ENCODE measurements around the gene CEBPE. TPM values are rescaled to one million over a fixed set of nuclear protein-coding genes. Genes with fewer than 3 reads are reported as not detected.
A peak's percentile ranks its signal among the peaks of the same experiment; 100 is the strongest.

Gene CEBPE
- total RNA-seq, 1 donor from 2014 or later: not detected

- Mint-ChIP-seq H3K9me3 (ENCODE audit: unreplicated experiment) (no peaks in the 10 kb centered on the region), H3K27ac (ENCODE audit: unreplicated experiment) (no peak overlapping the region), H3K27me3 (ENCODE audit: unreplicated experiment) (peaks cover 2% of the 10 kb centered on the region), H3K4me3 (ENCODE audit: unreplicated experiment) (no peak overlapping the region), H3K4me1 (ENCODE audit: unreplicated experiment) (no peaks in the 10 kb centered on the region), H3K36me3 (ENCODE audit: low read depth, unreplicated experiment) (peaks cover 29% of the 10 kb centered on the region)
- no peak for TF ChIP-seq CTCF (IDR thresholded peaks at IDR 0.05; ENCODE audit: unreplicated experiment)
- DNase-seq (ENCODE audit: low spot score): no peak
Measured at GRCh38 chr14:23078692-23079116, 40.4 kb downstream of the CEBPE start.

GRCh38 chr14:23077962-23078361 lies 41.1 kb downstream of the CEBPE start:
- Mint-ChIP-seq H3K27ac (ENCODE audit: unreplicated experiment) (no peak overlapping the region), H3K4me1 (ENCODE audit: unreplicated experiment) (no peaks in the 10 kb centered on the region), H3K9me3 (ENCODE audit: unreplicated experiment) (no peaks in the 10 kb centered on the region), H3K27me3 (ENCODE audit: unreplicated experiment) (peaks cover 2% of the 10 kb centered on the region), H3K36me3 (ENCODE audit: low read depth, unreplicated experiment) (peaks cover 29% of the 10 kb centered on the region), H3K4me3 (ENCODE audit: unreplicated experiment) (no peak overlapping the region)
- TF ChIP-seq CTCF (IDR thresholded peaks at IDR 0.05; ENCODE audit: unreplicated experiment): no peak
- DNase-seq (ENCODE audit: low spot score): no peak

- Mint-ChIP-seq H3K4me1 (ENCODE audit: unreplicated experiment) (peaks cover 5% of the 10 kb centered on the region), H3K27me3 (ENCODE audit: unreplicated experiment) (peaks cover 2% of the 10 kb centered on the region), H3K9me3 (ENCODE audit: unreplicated experiment) (no peaks in the 10 kb centered on the region), H3K27ac (ENCODE audit: unreplicated experiment) (no peak overlapping the region), H3K36me3 (ENCODE audit: low read depth, unreplicated experiment) (peaks cover 33% of the 10 kb centered on the region), H3K4me3 (ENCODE audit: unreplicated experiment) (no peak overlapping the region)
- TF ChIP-seq CTCF (IDR thresholded peaks at IDR 0.05; ENCODE audit: unreplicated experiment): peak; percentile 68
- DNase-seq (ENCODE audit: low spot score): peak; percentile 43
Measured at GRCh38 chr14:23076785-23077408, 42.2 kb downstream of the CEBPE start.

GRCh38 chr14:23074906-23075305 lies 44.1 kb downstream of the CEBPE start:
- TF ChIP-seq CTCF (IDR thresholded peaks at IDR 0.05; ENCODE audit: unreplicated experiment): no peak
- H3K36me3 Mint-ChIP-seq (ENCODE audit: low read depth, unreplicated experiment): peaks cover 32% of the 10 kb centered on the region
- peaks cover 23% of the 10 kb centered on the region for H3K4me1 Mint-ChIP-seq (ENCODE audit: unreplicated experiment)
- peaks cover 8% of the 10 kb centered on the region for H3K27me3 Mint-ChIP-seq (ENCODE audit: unreplicated experiment)
- no peak overlapping the region for H3K4me3 Mint-ChIP-seq (ENCODE audit: unreplicated experiment)
- no peaks in the 10 kb centered on the region for H3K9me3 Mint-ChIP-seq (ENCODE audit: unreplicated experiment)
- no peak for DNase-seq (ENCODE audit: low spot score)
- H3K27ac Mint-ChIP-seq (ENCODE audit: unreplicated experiment): no peak overlapping the region

- Mint-ChIP-seq H3K27ac (ENCODE audit: unreplicated experiment) (peak overlapping the region; percentile 95), H3K9me3 (ENCODE audit: unreplicated experiment) (no peaks in the 10 kb centered on the region), H3K36me3 (ENCODE audit: low read depth, unreplicated experiment) (peaks cover 38% of the 10 kb centered on the region), H3K4me1 (ENCODE audit: unreplicated experiment) (peaks cover 27% of the 10 kb centered on the region), H3K27me3 (ENCODE audit: unreplicated experiment) (peaks cover 8% of the 10 kb centered on the region), H3K4me3 (ENCODE audit: unreplicated experiment) (peak overlapping the region; percentile 98)
- no peak for DNase-seq (ENCODE audit: low spot score)
- TF ChIP-seq CTCF (IDR thresholded peaks at IDR 0.05; ENCODE audit: unreplicated experiment): no peak
Measured at GRCh38 chr14:23071921-23072539, 47.0 kb downstream of the CEBPE start.
